Stomach (tissue), 4 donors: ENCODE results near the gene PALLD.

ENCODE experiments used
- CTCF ChIP-seq, 7 experiments: fragments of 450-650 bp in 4 of 7; fragments of 200-600 bp in 3 of 7; sonication (generic) in 3 of 7; IDR thresholded peaks; one replicate each; pipeline ENCODE4 v1.5.1; 2016 to 2019; ENCODE audit warnings: antibody characterized with exemption in 7 of 7, control low read depth in 2 of 7, mild to moderate bottlenecking in 1 of 7
- POLR2A ChIP-seq, 4 donors: fragments of 450-650 bp; IDR thresholded peaks; one replicate each; pipeline ENCODE4 v1.6.1; 2016; ENCODE audit warnings: antibody characterized with exemption in 4 of 4, control low read depth in 2 of 4, mild to moderate bottlenecking in 1 of 4, moderate library complexity in 1 of 4

GRCh38 chr4:168797738-168798375, 301.0 kb downstream of the PALLD start:
- TF ChIP-seq CTCF (IDR thresholded peaks at IDR 0.05) (no peak), POLR2A (IDR thresholded peaks at IDR 0.05) (no peak)
